HFFc6 (cell line): ENCODE measurements around the gene ECHDC1. TPM values are rescaled to one million over a fixed set of nuclear protein-coding genes. Genes with fewer than 3 reads are reported as not detected.

Source experiments
- DNase-seq: peaks from one replicate; pipeline ENCODE4 v3.0.0-alpha.2; 2018
- H3K27ac Mint-ChIP-seq: 2 replicates; pipeline ENCODE4 v1.8.0; 2020; ENCODE audit warnings: mild to moderate bottlenecking, mixed read lengths
- H3K27me3 Mint-ChIP-seq: 2 replicates; pipeline ENCODE4 v1.8.0; 2021; ENCODE audit warnings: mild to moderate bottlenecking, moderate library complexity, mixed read lengths; ENCODE audit not compliant: insufficient read depth
- H3K36me3 Mint-ChIP-seq: 2 replicates; pipeline ENCODE4 v1.8.0; 2021; ENCODE audit warnings: low read depth, mixed read lengths
- H3K4me1 Mint-ChIP-seq: 2 replicates; pipeline ENCODE4 v1.8.0; 2020; ENCODE audit warnings: low read depth, mixed read lengths
- H3K4me3 Mint-ChIP-seq: 2 replicates; pipeline ENCODE4 v1.8.0; 2020; ENCODE audit warnings: mild to moderate bottlenecking, moderate library complexity, mixed read lengths
- H3K9me3 Mint-ChIP-seq: 2 replicates; pipeline ENCODE4 v1.8.0; 2020; ENCODE audit warnings: mild to moderate bottlenecking, mixed read lengths
- long read RNA-seq: library from polyadenylated mRNA; unstranded; transcript quantifications from one replicate; pipeline ENCODE4 v2.0.0, GENCODE V29; 2019
- total RNA-seq, 6 experiments: library from RNA; stranded (reverse); fragmentation: NEBNext Ultra II Directional; extraction: Animal tissue kit (Norgen Biotek cat#: 25700); gene quantifications; 2 replicates in 1 of 6; 3 replicates in 5 of 6; pipeline ENCODE4 v1.2.3, GENCODE V29; 2021
- TF ChIP-seq, protein P1 (sequence below): fragments of 200-600 bp; sonication (generic); IDR thresholded peaks from 2 replicates; pipeline ENCODE4 v1.5.0; 2021; ENCODE audit warnings: antibody characterized with exemption, mild to moderate bottlenecking

ECHDC1 gene, protein sequence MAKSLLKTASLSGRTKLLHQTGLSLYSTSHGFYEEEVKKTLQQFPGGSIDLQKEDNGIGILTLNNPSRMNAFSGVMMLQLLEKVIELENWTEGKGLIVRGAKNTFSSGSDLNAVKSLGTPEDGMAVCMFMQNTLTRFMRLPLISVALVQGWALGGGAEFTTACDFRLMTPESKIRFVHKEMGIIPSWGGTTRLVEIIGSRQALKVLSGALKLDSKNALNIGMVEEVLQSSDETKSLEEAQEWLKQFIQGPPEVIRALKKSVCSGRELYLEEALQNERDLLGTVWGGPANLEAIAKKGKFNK
- 10 to 100 TPM; 62.2 to 69.9 (median 65.9) TPM for total RNA-seq
- long read RNA-seq, transcript ECHDC1-210 (6 exons, 2,341 nt): major isoform, 55 of 101 reads
- long read RNA-seq, partial matches to known transcripts: 22 of 101 reads
- long read RNA-seq, other reads (novel, unspliced or antisense): 8 of 101 reads

DNA sequence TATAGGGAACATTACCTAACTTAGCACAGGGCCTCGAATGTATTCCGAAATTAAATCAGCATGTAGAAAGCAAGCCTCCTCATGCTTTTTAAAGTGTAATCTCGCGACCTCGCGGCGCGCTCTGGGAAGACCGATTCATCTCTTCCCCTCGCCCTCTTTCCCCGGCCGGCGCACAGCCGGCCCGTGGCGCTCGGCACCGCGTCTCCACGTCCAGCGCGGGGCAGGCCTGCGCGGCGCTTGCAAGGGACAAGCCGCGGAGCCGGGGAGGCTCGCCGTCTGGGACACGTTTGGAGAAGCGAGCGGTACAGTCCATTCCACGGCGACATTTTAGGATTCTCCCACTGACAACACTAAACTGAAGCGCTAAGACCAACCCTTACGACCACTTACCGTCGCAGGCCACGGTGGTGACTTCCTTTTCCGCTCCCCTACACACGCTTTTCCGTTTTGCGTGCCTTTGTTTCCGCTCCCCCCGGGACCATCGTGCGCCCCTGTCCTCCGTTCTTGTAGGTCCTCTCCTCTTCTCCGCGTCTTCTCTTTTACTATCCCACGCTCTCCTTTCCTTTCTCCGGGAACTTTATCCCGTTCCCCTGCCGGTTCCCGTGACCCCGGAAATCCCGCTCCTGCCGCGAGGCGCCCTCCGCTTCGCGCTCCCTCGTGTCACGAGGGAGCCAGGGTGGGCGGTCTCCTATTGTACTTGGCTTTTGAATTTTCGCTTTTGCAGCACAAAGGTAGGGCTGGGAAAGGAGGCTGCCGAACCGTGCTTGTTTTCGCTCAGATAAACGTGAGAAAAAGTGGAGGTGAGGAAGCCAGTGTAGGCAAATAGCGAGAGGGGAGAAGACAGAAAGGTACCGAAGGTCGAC, at the start of gene ECHDC1:
TSS of gene ECHDC1 (minus strand) at position 664 of the 863 bp plus-strand sequence. CDS start 12,581 bp downstream, outside the sequence.
- no peak within 1 kb of the TSS for H3K4me3 Mint-ChIP-seq
- H3K9me3 Mint-ChIP-seq: no peaks in the 10 kb centered on the region
- TF ChIP-seq, protein P1, sequence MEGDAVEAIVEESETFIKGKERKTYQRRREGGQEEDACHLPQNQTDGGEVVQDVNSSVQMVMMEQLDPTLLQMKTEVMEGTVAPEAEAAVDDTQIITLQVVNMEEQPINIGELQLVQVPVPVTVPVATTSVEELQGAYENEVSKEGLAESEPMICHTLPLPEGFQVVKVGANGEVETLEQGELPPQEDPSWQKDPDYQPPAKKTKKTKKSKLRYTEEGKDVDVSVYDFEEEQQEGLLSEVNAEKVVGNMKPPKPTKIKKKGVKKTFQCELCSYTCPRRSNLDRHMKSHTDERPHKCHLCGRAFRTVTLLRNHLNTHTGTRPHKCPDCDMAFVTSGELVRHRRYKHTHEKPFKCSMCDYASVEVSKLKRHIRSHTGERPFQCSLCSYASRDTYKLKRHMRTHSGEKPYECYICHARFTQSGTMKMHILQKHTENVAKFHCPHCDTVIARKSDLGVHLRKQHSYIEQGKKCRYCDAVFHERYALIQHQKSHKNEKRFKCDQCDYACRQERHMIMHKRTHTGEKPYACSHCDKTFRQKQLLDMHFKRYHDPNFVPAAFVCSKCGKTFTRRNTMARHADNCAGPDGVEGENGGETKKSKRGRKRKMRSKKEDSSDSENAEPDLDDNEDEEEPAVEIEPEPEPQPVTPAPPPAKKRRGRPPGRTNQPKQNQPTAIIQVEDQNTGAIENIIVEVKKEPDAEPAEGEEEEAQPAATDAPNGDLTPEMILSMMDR: peak; percentile 22; the same call in 1 of the 2 replicates
- H3K27me3 Mint-ChIP-seq: no peaks in the 10 kb centered on the region
- H3K27ac Mint-ChIP-seq: no peak within 1 kb of the TSS
- H3K36me3 Mint-ChIP-seq: peaks cover 8% of the 10 kb centered on the region; the same call in 1 of the 2 replicates
- peak; percentile 63 for DNase-seq
- H3K4me1 Mint-ChIP-seq: peaks cover 14% of the 10 kb centered on the region; the same call in 1 of the 2 replicates

DNA sequence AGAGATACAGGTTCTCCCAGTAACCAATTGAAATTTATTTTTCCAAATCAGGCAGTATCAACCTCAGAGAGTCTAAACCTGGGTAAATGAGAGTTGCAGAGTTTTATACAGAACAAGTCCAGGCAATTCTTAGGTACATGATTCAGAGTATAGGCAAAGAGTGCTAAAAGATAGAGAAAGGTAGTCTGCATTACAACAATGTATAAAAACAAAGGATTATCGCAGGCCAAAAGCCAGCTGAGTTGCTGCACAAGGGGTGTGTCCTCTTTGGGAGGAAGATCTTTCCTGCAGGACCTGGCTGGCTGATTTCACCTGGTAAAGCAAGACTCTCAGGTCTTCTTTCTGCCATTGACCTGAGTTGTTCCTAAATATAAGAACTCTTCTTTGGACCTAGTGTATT, 48.9 kb upstream of the ECHDC1 start:
- no peak for DNase-seq
- TF ChIP-seq, protein P1: no peak
- Mint-ChIP-seq H3K9me3 (no peaks in the 10 kb centered on the region), H3K4me3 (no peak overlapping the region), H3K27ac (no peak overlapping the region), H3K36me3 (no peaks in the 10 kb centered on the region), H3K4me1 (no peaks in the 10 kb centered on the region), H3K27me3 (no peaks in the 10 kb centered on the region)

DNA sequence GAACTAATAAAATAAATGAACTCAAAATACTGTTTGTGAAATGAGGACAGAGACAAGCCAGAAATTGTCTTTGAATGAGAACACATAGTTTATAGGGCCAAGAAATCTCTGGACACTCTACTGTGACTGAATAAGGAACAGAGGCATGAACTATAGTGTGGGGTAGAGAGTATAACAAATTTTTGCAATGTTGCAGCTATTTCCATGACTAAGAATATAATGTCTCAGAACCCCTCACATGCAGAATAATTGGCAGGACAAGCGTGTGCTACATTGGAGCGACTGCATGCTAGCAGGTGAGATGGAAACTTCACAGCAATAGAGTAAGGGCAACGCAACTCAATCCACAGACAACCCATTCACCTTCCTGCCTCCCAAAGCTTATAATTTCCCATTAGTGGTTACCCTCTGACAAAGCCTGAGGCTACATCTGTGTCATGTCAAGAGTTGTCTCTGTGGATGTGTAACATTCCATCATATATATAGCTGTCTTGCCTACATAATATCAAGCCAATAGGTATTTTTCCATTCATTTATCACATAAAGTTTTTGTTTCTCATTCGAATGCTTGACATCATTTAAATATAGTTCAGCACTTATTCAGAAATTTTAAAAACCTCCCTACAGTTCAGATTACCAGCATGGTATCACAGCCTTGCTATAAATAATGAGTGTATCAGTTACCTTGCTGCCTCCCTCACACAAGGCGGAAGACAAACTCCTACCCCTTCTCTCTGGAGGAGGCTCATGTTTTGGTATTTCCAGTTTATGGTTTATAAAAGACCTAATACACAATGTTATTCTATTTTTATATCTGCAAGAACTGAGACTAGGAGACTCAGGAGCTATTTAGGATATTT, 47.9 kb upstream of the ECHDC1 start:
- H3K27ac Mint-ChIP-seq: no peak overlapping the region
- H3K36me3 Mint-ChIP-seq: no peaks in the 10 kb centered on the region
- H3K4me1 Mint-ChIP-seq: no peaks in the 10 kb centered on the region

DNA sequence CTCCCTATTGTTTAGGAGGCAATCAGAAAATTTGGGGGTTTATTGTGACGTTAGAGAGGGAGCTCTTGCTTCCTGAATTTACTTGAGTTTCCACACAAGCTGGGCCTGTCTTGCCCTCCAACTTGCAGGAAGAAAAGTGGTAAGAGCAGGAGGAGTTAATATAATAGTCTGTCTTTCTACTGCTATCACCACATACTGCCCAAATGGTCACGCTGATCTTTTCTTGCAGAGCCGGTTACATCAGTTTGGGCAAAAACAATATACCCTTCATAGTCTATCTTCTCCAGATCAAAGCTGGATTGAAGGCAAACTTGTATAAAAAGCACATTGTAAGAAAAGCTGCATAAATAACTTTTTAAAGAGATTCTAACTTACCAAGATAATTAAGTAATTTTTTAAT, 46.3 kb upstream of the ECHDC1 start:
- no peaks in the 10 kb centered on the region for H3K27me3 Mint-ChIP-seq
- TF ChIP-seq, protein P1: no peak
- H3K4me3 Mint-ChIP-seq: no peak overlapping the region
- H3K27ac Mint-ChIP-seq: no peak overlapping the region
- no peaks in the 10 kb centered on the region for H3K9me3 Mint-ChIP-seq
- no peaks in the 10 kb centered on the region for H3K36me3 Mint-ChIP-seq
- no peaks in the 10 kb centered on the region for H3K4me1 Mint-ChIP-seq
- no peak for DNase-seq

More for the DNA sequence above, 47.9 kb upstream of the ECHDC1 start:
- Mint-ChIP-seq H3K9me3 (no peaks in the 10 kb centered on the region), H3K4me3 (no peak overlapping the region), H3K27me3 (no peaks in the 10 kb centered on the region)
- TF ChIP-seq, protein P1: no peak
- no peak for DNase-seq
